OCI-LY1 (cell line): ENCODE results near the gene MYMX.

ENCODE experiments used
- EZH2 ChIP-seq: fragments of 200-600 bp; sonication (generic), shearing (Covaris generic); IDR thresholded peaks from 2 replicates; pipeline ENCODE4 v1.8.0; 2017; ENCODE audit warnings: borderline replicate concordance, mixed run types, mild to moderate bottlenecking, antibody characterized with exemption, low read length, moderate library complexity, mixed read lengths
- TF ChIP-seq, protein P1 (sequence below): fragments of 200-600 bp; sonication (generic), shearing (Covaris generic); IDR thresholded peaks from 2 replicates; pipeline ENCODE4 v1.5.1; 2017; ENCODE audit warnings: mild to moderate bottlenecking, antibody characterized with exemption, low read length, moderate library complexity, mixed read lengths

DNA sequence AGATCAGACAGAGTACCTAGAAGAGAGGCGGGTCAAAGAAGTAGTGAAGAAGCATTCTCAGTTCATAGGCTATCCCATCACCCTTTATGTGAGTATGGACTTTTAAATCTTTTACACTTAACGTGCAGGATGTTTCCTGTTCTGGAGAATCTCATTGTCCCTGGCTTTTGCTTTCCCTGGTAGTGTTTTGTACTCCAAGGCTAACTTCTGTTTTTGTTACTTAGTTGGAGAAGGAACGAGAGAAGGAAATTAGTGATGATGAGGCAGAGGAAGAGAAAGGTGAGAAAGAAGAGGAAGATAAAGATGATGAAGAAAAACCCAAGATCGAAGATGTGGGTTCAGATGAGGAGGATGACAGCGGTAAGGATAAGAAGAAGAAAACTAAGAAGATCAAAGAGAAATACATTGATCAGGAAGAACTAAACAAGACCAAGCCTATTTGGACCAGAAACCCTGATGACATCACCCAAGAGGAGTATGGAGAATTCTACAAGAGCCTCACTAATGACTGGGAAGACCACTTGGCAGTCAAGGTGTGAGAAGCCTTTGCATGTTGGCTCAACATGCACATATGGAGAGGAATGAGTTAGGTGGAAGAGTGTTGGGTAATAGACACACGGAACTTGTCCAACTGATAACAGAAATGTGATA is 33.5 kb downstream of the MYMX start:
- TF ChIP-seq, protein P1, sequence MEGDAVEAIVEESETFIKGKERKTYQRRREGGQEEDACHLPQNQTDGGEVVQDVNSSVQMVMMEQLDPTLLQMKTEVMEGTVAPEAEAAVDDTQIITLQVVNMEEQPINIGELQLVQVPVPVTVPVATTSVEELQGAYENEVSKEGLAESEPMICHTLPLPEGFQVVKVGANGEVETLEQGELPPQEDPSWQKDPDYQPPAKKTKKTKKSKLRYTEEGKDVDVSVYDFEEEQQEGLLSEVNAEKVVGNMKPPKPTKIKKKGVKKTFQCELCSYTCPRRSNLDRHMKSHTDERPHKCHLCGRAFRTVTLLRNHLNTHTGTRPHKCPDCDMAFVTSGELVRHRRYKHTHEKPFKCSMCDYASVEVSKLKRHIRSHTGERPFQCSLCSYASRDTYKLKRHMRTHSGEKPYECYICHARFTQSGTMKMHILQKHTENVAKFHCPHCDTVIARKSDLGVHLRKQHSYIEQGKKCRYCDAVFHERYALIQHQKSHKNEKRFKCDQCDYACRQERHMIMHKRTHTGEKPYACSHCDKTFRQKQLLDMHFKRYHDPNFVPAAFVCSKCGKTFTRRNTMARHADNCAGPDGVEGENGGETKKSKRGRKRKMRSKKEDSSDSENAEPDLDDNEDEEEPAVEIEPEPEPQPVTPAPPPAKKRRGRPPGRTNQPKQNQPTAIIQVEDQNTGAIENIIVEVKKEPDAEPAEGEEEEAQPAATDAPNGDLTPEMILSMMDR, result no peak
- TF ChIP-seq EZH2, result no peak
